HuH-7.5 (cell line): ENCODE data around the gene PRKCB.

ENCODE experiments used
- DNase-seq: peaks from one replicate; pipeline ENCODE4 v3.0.0; 2011; ENCODE audit warnings: low spot score

The PRKCB gene

DNA sequence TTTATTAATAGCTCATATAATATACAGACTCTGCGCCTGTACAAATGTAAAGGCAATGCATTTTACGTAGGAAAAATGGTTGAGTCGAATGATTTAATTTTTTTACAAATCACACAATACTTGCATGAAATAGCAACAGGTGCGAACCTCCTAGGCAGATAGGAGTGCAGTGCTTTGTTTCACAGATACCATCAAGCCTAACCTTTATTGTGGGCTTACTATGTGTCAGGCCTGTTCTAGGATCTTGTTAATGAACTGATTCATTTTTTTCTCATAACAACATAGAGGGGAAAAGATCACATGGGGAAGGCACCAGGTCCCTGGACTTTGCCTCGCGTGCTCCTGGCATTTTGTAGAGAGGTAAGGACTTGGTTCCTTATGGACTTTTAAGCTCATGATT is 107.8 kb downstream of the PRKCB start:
- DNase-seq = no peak

DNA sequence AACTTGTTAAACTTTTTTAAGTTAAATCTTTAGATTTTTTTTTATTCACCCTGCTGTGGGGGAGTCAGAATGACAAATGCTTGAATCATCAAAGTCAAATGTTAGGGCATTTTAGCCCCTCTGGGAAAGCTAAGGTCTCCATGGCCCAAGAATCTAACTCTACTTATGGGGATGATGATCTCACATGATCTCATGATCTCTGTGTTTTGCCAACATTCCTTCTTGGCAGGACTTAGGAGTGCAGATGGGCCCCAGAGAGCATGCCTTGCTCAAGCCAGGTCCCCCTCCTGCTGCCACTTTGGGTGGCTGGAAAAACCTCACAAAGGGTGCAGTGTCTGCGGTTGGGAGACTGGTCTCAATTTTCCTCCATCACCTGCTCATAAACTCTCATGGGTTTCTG is 108.6 kb downstream of the PRKCB start:
- DNase-seq = no peak

DNA sequence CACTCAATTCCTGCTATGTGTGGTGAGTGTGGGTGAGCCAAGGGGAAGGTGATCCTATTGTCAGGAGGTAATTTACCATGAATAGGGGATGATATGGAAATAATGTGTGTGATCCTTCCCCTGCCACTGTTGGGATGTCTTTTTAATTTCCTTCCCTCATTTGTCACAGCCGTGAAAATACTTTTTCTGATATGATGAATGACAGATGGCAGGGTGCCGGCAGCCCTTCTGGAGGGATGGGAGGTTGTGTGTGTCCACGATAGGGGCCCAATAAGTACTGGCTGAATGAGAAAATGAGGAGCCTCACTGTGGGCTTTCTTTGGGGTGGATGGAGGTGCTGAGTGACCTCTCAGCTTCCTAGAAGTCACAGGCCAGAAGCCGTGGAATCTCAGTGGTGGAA is 109.5 kb downstream of the PRKCB start:
- no peak for DNase-seq

DNA sequence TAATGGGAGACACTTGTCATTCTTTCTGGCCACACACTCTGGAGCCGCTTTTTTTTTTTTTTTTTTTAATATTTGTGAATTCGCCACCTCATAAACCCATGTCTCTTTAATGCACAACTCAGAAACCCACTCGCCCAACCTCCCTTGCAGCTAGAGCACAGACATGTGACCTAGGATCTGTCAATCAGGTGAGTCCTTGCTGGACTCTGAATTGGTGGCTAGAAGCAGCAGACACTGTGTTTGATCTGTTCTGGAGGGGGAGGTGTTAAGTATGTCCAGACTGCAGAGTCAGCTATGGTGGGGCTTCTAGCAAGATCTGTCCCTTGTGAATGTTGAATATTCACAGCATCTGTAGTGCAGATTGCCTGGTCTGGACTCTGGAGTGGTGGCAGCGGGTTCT is 112.1 kb downstream of the PRKCB start:
- DNase-seq = no peak

DNA sequence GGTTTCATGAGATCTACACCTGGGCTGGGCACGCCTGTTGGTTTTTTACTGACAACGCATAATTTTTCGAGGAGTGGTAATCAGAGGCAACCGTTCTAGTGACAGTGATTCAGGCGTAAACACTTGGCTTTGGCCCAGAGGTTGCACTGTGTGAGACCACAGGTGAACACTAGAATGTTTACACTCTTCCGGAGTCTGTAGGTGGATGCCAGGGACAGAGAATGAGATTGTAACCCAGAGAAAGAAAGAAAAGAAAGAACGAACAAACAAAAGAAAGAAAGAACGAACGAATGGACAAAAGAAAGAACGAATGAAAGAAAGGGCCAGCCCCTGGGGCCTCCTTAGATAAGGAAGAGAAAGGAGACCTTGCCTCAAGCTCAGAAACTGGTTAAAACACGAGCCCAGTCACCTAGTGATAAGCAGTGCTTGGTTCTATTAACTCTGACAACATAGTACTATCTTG is 113.2 kb downstream of the PRKCB start:
- DNase-seq = no peak

DNA sequence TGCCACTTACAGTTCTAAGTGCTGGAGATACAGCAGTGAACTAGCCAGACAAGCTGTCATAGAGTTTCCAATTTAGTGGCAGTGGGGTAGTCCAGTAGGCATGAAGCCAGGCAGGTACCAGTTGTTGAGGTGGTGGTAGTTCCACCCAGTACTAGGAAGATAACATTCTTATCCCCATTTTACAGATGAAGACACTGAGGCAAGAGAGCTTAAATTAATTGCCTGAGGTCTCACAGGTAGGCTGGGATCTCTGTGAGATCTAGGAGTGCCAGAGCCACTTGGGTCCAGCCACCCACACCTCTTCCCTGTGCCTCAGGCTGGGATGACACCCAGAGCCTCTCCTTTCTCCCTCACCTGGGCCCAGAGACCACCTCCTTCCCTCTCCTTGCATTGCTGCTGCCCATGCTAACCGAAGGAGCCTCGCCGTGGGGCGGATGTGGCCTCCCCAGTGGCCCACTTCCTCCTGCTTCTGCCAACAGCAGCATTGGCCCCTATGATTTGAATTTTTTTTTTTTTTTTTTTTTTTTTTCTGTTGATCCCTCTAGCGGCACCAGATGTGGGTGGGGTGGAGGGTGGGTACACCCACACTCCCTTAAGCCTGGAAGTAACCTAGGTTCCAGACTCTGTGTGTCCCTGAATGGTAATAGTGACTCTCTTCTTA is 114.0 kb downstream of the PRKCB start:
- no peak for DNase-seq

- DNase-seq = no peak
Measured at GRCh38 chr16:23950291-23950894, 114.6 kb downstream of the PRKCB start.

- no peak for DNase-seq
Measured at GRCh38 chr16:23950898-23951297, 115.1 kb downstream of the PRKCB start.

- DNase-seq = no peak
Measured at GRCh38 chr16:23952128-23952970, 116.6 kb downstream of the PRKCB start.

DNA sequence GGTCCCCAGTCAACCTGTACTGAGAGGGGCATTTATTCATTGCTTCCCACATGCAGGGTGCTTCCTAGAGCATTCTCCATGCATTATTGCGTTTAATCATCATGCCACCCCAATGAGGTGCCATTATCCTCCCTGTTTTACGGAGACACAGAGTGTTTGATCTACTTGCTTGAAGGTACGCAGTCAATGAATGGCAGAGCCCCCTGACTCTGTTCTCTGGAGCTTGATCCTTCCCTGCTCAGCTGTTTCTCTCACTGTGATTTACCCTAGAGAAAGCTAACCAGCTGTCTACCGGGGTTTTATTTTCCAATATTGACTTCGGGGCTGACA is 117.2 kb downstream of the PRKCB start:
- DNase-seq = no peak

DNA sequence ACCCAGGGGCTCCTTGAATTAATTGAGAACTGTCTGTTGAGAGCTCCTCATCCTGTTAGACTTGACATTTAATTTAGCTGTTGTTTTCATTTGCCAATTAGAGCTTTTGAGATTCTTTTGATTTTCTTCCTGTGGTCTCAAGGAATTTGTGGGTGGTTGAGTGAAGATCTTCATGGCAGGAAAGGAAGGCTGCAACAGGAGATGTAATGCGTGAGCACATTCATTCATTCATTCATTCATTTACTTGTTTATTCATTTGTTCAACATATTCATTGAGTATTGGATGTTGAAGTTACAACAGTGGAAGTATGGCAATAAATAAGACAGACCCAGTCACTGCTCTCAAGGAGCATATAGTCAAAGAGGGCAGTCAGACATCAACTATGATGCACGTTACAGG is 117.7 kb downstream of the PRKCB start:
- DNase-seq = no peak

GRCh38 chr16:23955088-23955487 is 119.3 kb downstream of the PRKCB start:
- DNase-seq = no peak

- DNase-seq = no peak
Measured at GRCh38 chr16:23957287-23957686, 121.5 kb downstream of the PRKCB start.

GRCh38 chr16:23959072-23959751 is 123.4 kb downstream of the PRKCB start:
- DNase-seq = no peak

DNA sequence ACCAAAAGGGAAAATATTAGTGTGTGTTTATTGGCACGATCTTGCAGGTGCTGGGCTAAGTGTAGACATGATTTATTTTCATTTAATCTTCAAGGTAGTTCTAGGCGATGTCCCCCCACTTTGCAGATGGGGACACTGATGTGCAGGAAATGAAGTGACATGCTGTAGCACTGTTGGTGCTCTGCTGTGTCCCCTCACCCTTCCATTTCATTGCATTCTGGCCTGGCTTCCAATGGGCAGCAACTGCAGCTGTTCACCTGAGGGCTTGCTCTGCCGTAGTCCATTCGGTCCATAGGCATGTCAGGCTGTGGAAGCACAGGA is 123.9 kb downstream of the PRKCB start:
- DNase-seq = no peak

GRCh38 chr16:23960081-23960885 is 124.5 kb downstream of the PRKCB start:
- no peak for DNase-seq

DNA sequence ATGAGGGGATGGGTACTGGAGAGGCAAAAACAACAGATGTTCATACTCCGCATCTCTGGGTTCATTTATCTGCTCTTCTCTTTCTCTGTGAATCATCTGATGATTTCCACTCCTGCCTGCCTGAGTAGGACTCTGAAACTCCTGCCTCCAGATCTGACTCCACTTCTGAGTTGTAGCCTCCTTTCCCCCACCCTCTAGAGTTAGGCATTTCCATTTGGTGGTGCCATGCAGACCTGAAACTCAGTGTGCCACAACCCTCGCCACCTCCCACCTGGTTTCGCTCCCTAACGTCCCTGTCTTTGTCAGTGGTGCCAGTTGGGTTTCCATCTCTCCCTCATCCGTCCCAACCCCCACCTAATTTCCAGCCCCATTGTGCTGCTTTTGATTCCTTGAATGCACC is 126.2 kb downstream of the PRKCB start:
- DNase-seq = no peak

DNA sequence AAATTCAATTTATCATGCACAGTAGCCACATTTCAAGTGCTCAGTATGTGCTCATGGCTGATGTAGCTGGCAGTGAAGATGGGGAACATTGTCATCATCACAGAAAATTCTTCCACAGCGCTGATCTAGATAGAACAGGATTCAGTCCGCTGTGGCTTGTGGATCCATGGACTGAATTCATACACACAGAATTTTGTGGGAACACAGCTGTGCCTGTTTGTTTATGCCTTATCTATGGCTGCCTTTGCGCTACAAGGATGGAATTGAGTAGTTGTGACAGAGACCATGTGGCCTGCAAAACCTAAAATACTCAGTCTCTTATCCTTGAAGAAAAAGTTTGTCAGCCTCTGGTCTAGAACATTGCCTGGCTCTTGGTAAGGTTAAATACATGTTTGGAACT is 128.4 kb downstream of the PRKCB start:
- DNase-seq = no peak

GRCh38 chr16:23965137-23965733 is 129.5 kb downstream of the PRKCB start:
- no peak for DNase-seq

DNA sequence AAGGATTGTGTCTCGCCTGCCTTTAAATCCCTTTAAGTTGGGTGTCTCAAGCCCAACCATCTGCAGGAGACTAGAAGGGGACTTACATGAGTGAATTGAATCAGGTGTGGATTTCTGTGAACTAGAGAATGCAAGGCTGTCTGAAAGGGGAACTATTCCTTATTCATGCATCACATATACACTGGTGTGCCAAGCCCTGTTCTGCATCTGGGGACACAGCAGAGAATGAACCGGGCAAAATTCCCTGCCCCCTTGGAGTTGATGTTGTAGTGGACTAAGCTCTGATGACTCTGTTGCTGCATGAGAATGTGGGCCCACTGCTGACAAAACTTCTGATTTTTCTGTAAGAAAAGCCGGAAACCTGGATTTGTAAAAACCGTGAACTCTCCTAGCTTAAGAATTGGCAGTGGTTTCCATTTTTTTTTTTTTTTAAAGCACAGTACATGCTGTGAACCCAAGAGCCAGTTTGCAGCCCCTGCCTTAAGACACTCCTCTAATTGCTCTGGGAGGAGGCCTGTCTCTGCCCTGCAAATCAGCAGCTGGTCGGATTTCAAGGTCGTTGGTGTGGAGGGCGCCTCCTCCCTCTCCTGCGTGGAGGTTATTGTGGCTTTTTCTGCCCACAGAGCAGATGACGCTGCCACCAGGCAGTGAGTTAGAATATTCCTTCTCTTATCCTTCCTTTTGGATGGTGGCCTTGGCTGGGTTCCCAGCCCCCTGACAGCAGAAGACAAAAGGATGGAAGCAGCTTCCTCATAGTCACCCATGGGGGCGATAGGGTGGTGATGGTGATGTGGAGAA is 131.0 kb downstream of the PRKCB start:
- DNase-seq = no peak

DNA sequence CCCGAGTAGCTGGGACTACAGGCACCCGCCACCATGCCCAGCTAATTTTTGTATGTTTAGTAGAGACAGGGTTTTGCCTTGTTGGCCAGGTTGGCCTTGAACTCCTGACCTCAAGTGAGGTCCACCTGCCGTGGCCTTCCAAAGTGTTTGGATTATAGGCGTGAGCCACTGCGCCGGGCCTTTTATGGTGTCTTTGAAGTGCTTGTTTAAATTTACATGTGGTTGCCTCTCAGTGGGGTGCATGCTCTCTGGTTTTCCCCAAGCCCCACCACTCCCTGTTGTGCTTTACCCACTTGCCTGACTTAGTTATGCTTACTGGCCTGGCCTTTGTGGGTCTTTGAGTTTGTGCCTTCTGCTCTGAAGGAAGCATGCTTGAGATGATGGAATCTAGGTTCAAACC is 132.0 kb downstream of the PRKCB start:
- no peak for DNase-seq
